ENCODE measurements around the gene LCN10.

The LCN10 gene

DNA sequence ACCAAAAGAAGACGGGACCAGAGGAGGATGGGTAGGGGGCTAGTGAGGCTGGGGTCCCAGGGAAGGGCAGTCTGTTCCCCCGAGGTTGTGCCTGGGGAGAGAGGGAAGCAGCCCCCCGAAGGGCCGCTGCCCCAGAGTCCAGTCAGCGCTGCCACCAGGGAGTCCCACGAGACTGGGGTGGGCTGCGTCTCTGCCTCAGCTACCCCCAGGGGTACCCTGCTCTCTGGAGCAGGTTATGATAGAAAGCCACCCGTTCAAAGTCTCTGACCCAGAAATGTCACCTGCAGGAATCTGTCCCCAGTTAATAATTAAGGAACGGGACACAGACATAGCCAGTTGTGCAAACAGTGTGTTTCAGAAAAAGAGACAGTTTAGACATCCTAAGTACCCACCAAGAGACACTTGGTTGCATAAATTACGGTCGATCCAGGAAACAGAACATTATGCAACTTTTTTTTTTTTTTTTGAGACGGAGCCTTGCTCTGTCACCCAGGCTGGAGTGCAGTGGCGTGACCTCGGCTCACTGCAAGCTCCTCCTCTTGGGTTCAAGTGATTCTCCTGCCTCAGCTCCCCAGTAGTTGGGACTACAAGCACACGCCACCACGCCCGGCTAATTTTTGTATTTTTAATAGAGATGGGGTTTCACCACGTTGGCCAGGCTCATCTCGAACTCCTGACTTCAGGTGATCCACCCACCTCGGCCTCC, 44.8 kb downstream of the LCN10 start:
- DNase-seq = no peak

GRCh38 chr9:136697146-136697820, 45.5 kb downstream of the LCN10 start:
- DNase-seq = no peak

GRCh38 chr9:136696502-136696901, 46.2 kb downstream of the LCN10 start:
- DNase-seq = no peak

- DNase-seq = no peak
Observed at GRCh38 chr9:136695955-136696354, 46.8 kb downstream of the LCN10 start.

DNA sequence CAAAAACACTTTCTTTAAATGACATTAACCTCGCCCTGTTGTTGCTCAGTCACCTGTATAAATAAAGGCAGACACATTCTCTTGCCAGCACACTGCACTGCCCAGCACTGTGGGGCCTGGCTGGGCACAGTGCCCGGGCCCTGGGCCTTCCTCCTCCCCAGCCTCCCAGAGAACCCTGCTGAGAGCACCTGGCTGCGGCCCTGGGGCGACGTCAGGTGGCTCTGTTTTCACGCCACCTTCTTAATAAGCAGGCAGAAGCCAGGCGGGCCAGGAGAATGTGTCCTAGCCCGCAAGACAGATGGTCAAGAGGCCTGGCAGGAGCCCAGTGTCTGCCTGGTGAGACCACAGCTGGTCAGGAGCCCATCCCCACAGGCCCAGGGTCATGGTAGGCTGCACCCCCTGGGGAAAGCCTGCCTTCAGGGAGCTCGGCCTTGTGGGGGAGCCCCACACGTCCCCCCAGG, 47.3 kb downstream of the LCN10 start:
- no peak for DNase-seq

DNA sequence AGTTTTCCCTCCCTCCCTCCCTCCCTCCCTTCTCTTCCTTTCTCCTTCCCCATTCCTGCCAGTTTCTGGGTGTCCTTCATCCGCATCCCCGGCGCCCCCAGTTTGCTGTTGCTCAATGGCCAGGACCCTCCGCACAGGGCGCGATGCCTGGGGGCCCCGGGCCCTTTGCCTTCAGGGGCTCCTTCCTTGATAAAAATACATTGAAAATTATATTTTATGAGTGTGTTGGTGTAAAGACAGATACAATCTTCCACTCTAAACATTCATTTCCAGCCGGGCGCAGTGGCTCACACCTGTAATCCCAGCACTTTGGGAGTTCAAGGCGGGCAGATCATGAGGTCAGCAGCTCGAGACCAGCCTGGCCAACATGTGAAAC, 47.9 kb downstream of the LCN10 start:
- DNase-seq = no peak

DNA sequence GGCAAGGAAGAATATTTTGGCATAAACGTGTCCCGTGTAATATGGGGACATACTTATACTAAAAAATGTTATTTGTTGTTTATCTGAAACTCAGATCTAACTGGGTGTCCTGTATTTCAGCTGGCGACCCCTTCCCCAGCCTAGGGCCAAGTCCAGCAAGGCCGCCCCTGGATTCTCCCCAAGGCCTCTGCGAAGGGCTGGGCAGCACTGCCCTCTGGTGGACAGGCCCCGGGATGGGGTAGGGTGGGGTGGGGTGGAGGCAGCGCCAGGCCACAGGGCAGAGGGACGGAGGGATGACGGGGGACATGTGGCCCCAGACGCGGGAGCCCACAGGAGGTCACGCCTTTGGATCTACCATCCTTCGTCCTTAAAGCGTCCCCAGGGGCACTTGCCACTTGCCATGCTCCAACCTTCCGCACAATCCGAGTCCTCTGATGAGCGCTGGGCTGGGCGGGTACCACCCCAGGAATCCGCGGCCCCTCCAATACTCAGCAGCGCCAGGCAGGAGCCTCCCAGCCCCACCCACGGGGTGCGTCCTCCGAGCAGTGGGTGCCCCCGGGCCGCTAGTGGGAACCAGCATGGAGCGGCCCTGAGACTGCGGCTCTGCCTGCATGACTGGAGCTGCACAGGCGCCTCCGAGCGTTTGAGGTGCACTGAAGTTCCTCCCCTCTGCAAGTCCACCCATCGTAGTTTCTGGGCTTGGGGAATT, 48.4 kb downstream of the LCN10 start:
- no peak for DNase-seq

- DNase-seq = no peak
Observed at GRCh38 chr9:136693490-136694162, 49.1 kb downstream of the LCN10 start.

DNA sequence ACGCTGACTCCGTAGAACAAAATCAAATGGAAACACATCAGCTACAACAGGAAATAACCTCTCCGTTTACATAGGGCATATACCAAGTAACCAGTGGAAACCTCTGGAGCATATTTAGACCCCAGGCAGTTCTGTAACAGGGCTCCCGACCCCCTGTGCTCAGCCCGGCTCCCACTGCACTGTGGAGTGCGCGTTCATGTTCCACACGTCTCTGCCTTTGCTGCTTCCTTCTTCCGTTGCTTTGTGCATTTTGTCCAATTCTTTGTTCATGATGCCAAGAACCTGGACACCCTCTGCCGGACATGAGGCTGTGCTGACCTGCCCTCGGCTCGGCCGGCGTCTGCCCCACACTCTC, 49.6 kb downstream of the LCN10 start:
- no peak for DNase-seq

GRCh38 chr9:136692185-136693134, 50.3 kb downstream of the LCN10 start:
- DNase-seq = no peak

DNA sequence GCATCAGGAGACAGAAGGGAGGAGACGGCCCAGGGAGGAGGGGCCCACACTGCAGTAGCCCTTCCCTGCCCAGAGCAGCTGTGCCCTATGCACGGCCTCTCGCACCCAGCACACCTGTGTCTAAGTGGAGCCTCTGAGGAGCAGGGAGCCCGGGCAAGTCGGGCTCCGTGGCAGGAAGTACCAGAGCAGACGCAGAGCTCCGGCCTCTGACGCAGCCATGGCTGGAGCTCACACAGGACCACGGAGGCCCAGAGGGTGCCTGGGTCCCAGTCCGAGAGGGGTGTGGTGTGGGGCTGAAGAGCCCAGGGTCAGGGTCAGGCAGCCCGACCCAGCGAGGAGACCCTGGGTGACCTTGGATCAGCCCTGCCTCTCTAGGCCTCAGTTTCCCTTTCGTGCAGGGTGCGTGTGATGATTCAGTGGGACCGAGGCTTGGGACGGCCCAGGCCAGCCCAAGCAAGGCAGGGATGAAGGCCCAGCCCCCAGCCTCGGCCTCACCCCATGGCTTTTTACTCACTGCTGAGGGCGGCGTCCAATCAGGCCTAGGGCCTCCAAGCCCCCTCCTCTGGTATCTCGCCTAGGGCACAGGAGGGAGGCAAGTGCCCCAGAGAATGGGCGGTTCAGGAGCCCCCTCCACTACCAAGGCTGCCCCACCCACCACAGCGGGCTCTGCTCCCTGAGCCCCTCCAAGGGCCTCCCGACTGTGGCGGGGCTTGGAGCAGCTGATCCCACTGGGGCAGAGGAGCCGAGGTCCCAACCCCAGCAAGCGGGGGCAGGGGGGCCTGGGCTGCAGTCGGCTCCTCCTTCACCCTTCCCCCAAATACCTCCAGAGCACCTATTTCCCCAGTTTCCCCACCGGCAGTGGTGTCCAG, 51.2 kb downstream of the LCN10 start:
- DNase-seq = no peak

- DNase-seq = no peak
Observed at GRCh38 chr9:136690806-136691261, 51.9 kb downstream of the LCN10 start.

DNA sequence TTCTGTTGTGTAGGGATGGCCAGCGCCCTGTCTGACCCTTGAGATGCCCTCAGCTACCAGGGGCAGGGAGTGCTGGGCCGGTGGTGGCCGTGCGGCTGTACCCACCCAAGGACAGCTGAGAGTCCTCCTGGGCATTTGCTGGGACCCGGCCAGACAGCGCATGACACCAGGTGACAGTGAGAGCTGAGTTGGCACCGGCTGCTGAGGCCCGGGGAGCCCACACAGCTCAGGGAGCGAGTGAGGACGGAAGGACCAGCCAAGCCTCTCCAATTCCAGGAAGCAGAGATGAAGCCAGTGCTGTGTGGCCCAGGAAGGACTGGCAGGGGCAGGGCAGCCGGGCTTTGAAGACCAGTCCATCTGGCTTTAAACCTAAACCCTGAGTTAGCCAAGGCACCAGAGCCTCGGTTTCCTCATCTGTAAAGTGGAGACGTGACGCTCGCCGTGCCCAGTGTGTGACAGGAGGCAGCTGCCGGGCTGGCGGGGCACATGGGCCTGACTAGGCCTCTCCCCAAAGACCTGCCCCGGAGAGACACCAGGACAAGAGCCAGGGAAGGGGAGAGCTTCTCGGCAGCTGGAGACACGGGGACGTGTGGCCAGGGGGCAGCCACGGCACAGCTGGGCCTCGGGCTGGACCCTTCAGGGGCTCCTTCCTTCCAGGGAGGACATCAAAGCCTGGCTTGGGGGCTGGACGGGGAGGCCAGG, 52.5 kb downstream of the LCN10 start:
- DNase-seq = no peak

DNA sequence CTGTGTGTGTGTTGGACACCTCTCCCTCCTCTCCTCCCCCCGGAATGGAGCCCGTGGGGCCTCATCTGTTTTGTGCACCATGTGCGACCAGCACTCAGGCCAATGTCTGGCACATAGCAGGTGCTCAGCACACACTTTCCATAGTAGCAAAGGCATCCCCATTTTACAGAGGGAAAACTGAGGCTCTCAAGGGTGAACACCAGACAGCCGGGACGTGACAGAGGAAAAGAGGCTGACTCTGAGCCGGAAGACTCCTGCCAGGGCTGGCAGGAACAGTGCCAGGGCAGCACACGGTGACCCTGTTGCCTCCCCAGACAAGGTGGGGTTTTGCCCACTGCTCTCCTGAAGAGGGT, 53.7 kb downstream of the LCN10 start:
- DNase-seq = no peak

DNA sequence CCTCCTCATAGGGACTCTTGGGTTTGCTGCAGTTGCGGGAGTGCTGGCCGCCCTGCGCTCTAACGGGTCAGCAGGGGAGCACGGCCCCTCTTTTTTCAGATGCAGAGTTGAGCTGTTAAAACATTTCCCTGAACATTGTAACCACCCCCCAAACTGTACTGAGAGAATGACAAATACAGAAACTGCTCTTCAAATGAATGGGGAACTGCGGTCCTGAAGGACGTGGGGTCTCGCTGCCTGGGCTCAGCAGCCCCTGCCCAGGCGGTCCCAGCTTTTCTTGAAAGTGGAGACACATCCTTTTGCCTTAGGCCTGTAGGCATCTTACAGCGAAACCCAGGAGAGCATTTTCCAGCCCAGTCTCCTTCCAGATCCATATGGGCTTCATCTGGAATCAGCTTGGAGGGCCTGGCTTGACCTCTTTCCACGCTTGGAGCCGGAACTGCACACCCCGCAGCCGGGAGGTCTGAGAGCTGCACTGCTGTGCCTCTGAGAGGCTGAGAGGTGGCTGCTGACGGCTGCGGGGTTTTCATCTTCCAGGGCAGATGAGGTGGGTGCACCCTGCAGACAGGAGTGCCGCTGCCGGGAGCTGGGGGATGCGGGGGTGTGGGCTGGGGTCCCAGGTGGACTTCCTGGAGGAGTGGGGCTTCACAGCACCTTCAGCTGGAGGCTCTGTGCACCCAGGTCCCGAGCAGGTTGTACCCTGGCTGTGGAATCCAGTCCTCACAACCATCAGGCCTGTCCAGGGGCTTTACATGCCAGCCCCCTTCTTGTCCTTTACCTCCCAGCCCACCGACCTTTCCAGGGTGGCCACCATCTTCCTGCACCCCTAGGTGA, 54.2 kb downstream of the LCN10 start:
- DNase-seq = no peak
